ENCODE data around the gene GTPBP10.
"Not testable (repeated sequence)": the region's sequence is repeated elsewhere in the genome, so short reads cannot be mapped to it uniquely, and the experiment has no call there.

The GTPBP10 gene

GRCh38 chr7:90346336-90347125, at the start of gene GTPBP10:
Gene GTPBP10, plus strand, starts transcription at chr7:90346716. Its CDS starts 26 bp downstream, at chr7:90346742.
- DNase-seq (ENCODE audit: low spot score), result peak; percentile 99

GRCh38 chr7:90298145-90299038, 48.1 kb upstream of the GTPBP10 start:
- DNase-seq (ENCODE audit: low spot score), result peak; percentile 80

- DNase-seq (ENCODE audit: low spot score), result no peak
Measured at GRCh38 chr7:90303241-90303640, 43.3 kb upstream of the GTPBP10 start.

GRCh38 chr7:90309872-90310271, 36.6 kb upstream of the GTPBP10 start:
- DNase-seq (ENCODE audit: low spot score), result no peak

- DNase-seq (ENCODE audit: low spot score), result no peak
Measured at GRCh38 chr7:90311175-90311574, 35.3 kb upstream of the GTPBP10 start.

GRCh38 chr7:90312745-90313144, 33.8 kb upstream of the GTPBP10 start:
- no peak for DNase-seq (ENCODE audit: low spot score)

GRCh38 chr7:90313907-90314306, 32.6 kb upstream of the GTPBP10 start:
- no peak for DNase-seq (ENCODE audit: low spot score)

- no peak for DNase-seq (ENCODE audit: low spot score)
Measured at GRCh38 chr7:90320014-90320413, 26.5 kb upstream of the GTPBP10 start.

- no peak for DNase-seq (ENCODE audit: low spot score)
Measured at GRCh38 chr7:90320418-90320800, 26.1 kb upstream of the GTPBP10 start.

- peak; percentile 71 for DNase-seq (ENCODE audit: low spot score)
Measured at GRCh38 chr7:90320801-90321494, 25.6 kb upstream of the GTPBP10 start, which contains the start of gene FAM237B. Gene FAM237B, minus strand, starts transcription at chr7:90321304. Its CDS starts 1,556 bp downstream, at chr7:90319748.

GRCh38 chr7:90322837-90323236, 23.7 kb upstream of the GTPBP10 start:
- no peak for DNase-seq (ENCODE audit: low spot score)

GRCh38 chr7:90326500-90326899, 20.0 kb upstream of the GTPBP10 start:
- no peak for DNase-seq (ENCODE audit: low spot score)

GRCh38 chr7:90334193-90334843, 12.2 kb upstream of the GTPBP10 start:
- DNase-seq (ENCODE audit: low spot score), result no peak

- DNase-seq (ENCODE audit: low spot score), result not testable (repeated sequence)
Measured at GRCh38 chr7:90334926-90335325, 11.6 kb upstream of the GTPBP10 start.

- no peak for DNase-seq (ENCODE audit: low spot score)
Measured at GRCh38 chr7:90337106-90337505, 9.4 kb upstream of the GTPBP10 start.

- DNase-seq (ENCODE audit: low spot score), result no peak
Measured at GRCh38 chr7:90345016-90345415, 1.5 kb upstream of the GTPBP10 start.

GRCh38 chr7:90345595-90346335, 751 bp upstream of the GTPBP10 start:
- DNase-seq (ENCODE audit: low spot score), result peak; percentile 38

- no peak for DNase-seq (ENCODE audit: low spot score)
Measured at GRCh38 chr7:90347759-90348158, 1.2 kb downstream of the GTPBP10 start.

GRCh38 chr7:90349305-90349704, 2.8 kb downstream of the GTPBP10 start:
- no peak for DNase-seq (ENCODE audit: low spot score)

GRCh38 chr7:90350032-90350431, 3.5 kb downstream of the GTPBP10 start:
- DNase-seq (ENCODE audit: low spot score), result not testable (repeated sequence)

GRCh38 chr7:90351987-90352386, 5.5 kb downstream of the GTPBP10 start:
- DNase-seq (ENCODE audit: low spot score), result no peak
